Stimulated activated CD4-positive, alpha-beta T cell treated with anti-CD3 and anti-CD28 coated beads, TNF-alpha, amount 100 ng/mL, for 1 hour (primary cell): Measurements from ENCODE around the gene TSACC.
"Not testable (repeated sequence)": the region's sequence is repeated elsewhere in the genome, so short reads cannot be mapped to it uniquely, and the experiment has no call there.

Experiments
- DNase-seq, 3 donors: peaks; one replicate each; pipeline ENCODE4 v3.0.0-alpha.2; 2020; ENCODE audit warnings: low read depth in 3 of 3, low spot score in 1 of 3

The TSACC gene

DNA sequence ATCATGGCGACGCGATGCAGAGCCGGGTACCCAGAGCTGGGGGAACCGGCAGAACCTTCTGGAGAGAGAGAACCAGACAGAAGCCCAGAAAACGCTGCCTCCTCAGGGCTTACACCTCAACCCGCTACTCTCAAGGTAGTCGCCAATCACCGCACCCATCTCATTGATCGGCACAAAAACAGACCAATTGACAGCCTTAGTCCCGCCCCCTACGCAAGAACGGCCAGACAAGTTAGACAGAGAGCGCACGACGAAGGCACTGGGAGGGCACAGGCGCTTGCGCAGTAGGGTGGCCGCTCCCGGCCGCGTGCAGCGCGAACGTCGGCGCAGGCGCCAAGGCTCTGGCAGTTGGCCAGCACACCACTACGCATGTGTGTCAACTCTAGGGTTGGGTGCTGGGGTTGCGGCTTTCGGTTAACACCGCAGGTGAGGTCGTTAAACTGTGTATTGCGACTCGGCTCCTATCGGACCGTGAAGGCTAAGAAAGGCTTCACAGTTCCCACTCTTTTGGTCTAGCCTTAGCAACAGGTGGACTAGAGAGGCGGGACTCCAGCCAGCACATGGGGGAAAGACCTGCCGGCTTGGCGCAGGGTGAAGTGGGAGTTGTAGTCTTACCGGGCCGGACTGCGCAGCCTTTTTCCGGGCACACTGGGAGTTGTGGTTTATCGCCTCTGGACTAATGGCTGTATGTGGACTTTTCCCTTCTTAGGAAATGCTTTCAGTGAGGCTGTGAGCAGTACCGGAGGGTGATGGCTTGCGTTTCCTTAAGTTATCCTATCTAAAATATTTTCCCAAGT is at the start of gene TSACC, which contains the start of gene CCT3:
TSS of gene TSACC (plus strand) at position 347 of the 797 bp plus-strand sequence. CDS start 1,232 bp downstream, outside the sequence.
TSS of gene CCT3 (minus strand) at position 113 of the 797 bp plus-strand sequence. CDS start at position 5, 108 bp downstream.
- peak; percentile 97 to 99 (median 99) for DNase-seq

DNA sequence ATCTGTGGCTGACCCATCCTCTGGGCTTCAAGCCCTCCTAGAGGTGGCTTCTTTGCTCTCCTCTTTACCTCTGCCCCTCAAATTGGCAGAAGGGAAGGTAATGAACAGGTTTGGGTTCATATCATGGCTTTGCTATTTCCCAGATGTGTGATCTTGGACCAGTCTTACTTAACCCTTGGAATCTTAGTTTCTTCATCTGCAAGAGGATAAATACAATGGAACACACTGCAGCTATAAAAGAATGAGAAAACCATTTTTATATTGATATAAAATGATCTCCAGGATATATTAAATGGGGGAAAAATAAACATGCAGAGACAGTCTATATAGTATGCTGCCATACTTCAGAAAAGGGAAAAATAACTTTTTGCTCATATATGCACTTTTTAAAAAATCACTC is 48.5 kb upstream of the TSACC start:
- no peak for DNase-seq

DNA sequence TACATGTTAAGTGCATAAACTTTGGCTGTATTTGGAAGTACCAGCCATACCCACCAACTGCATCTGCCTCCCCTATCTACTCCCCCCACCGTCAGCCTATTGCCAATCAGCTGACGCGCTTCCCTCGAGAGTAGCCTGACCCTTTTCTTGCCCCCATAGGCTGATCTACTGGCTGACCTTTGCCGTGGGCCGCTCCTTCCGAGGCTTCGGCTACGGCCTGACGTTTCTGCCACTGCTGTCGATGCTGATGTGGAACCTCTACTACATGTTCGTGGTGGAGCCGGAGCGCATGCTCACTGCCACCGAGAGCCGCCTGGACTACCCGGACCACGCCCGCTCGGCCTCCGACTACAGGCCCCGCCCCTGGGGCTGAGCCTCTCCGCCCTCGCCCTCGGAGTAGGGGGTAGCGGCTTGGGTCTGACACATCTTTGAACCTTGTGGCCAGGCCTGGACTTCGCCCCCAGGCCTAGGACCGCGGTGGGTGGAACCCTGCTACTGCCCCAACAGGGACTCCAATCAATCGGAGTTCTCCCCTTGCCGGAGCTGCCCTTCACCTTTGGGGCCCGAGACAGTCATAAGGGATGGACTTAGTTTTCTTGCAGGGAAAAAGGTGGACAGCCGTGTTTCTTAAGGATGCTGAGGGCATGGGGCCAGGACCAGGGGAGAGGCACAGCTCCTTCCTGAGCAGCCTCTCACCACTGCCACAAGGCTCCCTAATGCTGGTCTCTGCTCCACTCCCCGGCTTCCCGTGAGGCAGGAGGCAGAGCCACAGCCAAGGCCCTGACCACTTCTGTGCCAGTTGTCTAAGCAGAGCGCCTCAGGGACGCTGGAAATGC is 46.9 kb upstream of the TSACC start:
- DNase-seq: no peak

DNA sequence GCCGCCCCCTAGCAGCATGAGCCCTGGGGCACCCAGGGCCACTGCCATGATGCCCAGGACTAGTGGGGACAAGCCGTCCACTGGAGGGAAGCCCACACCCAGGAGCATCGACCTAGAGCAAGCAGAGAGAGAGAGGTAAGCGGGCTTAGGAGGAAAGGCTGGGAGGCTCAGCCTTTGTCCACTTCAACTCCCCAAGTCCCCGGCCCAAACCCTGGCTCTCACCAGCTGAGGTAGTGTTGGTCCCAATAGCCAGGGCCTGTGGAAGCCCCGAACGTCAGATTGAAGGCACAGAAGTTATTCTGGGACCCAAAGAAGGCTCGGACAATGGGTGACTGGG is 45.3 kb upstream of the TSACC start:
- no peak for DNase-seq

DNA sequence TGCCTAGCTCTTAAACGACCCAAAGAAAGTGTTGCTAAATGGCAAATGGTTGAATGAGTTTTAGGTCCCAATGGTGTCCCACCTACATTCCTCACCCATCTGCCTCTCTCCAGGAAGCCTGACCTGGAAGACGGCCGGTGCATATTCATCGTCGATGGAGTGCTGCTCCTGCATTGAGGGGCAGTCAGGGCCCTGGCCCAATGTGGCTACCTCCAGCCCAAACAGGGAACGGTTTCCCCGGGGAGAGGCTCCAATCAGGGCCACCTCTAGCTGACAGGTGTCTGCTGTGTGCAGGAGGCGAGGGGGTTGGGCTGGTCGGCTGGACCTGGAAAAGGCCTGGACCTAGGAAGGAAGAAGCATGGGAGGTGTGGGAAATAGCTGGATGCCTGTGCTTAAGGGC is 44.4 kb upstream of the TSACC start:
- no peak for DNase-seq

DNA sequence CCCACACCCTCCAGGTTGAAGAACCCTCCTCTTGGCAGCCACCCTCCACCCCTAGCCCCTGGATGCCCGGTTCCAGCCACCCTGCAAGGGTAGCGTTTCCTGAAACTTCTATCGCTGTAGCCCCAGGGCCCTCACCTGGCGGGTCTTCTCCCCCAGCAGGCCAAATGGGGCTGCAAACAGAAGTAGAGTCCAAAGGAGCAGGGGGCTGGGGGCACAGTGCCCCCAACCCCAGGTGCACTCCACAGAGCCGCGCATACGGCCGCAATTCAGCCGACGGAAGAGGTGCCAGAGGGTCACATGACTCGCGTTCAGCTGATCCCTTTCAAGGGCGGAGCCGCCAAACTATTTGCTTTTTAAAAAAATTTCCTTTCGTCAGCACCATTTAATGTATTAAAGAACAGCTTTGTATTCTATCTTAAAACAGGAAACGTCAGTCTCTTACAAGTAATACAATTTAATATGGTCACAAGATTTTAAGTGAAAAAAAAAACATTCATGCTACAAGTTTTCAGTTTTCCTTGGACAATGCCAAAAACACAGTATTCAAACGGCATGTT is 42.9 kb upstream of the TSACC start, which contains the start of gene GLMP:
TSS of gene GLMP (minus strand) at position 289 of the 557 bp plus-strand sequence. CDS start at position 255, 34 bp downstream.
- peak in 1 of 3 donors; percentile 13 for DNase-seq

DNA sequence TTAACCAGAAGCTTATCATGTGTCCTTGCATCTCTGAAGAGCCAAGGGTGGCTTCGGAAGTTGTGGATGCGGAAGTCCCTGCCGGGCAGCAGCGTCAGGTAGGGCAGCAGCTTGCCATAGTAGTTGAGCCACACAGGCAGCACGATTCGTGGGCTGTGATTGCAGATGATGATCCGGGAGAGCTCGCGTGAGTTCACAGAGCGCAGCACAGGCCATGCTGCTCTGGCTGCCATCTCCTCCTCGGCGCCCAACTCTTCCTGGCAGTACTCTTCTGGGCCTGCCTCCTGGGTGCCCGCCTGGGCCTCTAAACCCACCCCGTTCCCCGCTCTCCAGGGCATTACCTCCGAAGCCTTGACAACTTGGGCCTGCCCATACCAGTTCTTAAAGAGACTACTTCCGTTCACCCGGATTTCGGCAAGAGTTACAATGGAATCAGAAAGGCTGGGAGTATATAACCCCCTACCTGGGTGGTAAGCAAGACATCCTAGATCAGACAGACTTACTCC is 39.4 kb upstream of the TSACC start, which contains the start of gene VHLL:
TSS of gene VHLL (minus strand) at position 456 of the 506 bp plus-strand sequence. CDS start at position 338, 118 bp downstream.
- DNase-seq: no peak

DNA sequence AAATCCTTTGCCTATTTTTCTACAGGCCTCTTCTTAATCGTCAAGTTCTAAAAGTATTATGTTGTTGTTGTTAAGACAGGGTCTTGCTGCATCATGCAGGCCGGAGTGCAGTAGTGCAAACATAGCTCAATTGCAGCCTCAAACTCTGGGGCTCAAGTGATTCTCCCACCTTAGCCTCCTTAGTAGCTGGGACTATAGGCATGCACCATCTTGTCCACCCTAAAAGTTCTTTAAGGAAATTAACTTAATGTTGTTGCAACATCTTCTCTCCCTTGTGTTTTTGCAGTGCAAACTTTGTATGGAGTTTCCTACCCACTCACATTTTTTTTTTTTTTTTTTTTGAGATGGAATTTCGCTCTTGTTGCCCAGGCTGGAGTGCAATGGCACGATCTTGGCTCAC is 35.1 kb upstream of the TSACC start:
- no peak for DNase-seq

DNA sequence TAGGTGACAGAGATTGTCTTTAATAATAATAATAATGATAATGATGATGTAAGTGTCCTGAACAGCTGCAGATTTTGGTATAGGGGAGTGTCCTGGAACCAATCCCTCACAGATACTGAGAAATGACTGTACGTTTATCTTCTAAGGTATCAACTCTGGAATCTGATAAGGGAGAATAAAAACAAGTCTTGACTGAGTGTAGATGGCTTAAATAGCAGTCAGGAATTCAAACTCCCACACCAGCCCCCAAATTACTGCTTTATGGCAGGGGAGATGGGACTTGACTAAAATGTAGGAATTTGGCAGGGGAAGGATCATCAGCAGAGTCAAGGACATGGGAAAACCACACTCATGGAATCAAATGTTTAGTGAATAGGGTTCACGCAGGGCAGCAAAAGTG is 33.1 kb upstream of the TSACC start:
- DNase-seq: no peak

DNA sequence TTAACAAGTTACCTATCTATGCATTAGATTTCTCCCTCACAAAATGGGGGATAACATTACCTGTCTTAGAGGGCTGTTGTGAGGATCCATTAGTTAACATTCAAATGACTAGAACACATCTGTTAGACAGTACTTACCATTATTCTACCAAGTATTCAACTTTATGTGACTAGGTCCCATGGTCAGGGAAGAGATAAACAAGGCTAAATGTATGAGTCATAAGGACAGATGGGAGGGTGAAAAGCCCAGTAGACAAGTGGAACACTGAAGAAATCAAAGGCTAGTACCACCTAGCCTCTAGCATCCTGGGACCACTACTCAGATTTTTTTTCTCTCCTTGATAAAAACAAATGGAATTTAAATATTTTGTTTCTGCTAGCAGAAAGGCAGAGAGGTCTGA is 30.2 kb upstream of the TSACC start:
- no peak for DNase-seq

DNA sequence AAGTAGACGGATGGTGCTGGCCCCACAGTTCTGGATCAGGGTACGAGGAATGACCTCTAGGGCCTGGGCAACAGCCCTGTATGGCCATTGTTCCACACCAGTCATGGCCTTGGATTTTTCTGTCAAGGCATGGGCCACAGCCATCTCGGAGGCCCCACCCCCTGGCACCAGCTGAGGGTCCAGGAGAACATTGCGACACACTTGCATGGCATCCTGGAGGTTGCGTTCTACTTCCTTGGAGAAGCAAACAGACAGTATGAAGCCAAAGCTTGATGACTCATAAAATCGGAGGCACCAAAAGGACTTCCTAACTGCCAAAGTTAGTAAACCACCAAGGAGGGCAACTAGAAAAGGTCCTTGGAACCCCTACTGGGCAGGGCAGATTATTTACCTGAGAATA is 27.4 kb upstream of the TSACC start:
- DNase-seq: no peak

DNA sequence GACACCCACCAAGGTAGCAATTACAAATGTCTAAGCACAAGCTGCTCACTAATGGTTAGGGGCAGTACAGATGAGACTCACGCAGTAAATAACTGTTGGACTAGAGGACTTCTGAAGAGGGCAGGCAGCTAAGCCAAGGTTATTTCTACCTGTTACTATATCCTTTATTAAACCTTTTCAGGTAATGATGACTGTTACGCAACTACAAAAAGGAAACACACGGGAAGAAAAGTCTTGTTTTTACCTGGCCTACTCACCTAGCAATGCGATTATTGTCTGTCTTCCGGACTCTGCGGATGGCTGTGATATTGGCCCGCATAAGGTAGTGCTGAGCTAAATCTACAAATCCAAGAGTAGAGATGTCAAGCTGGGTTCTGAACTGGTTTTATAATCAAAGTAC is 21.4 kb upstream of the TSACC start:
- DNase-seq: no peak

DNA sequence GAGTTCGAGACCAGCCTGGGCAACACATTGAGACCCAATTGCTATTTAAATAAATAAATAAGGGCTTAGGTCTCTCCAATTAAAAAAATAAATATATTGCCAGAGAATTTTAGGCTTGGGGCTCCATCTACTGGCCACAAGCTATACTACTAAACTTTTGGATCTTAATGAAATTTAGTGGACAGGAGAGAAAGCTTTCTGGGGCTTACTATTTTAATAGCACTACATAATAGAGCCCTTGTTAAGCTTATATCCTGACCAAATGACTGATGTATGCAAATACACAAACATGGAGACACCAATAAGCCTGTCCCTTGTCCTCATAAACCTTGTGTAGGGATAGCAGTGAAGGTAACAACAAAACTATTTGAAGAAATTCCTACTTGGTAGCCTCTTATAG is 18.7 kb upstream of the TSACC start:
- no peak for DNase-seq

DNA sequence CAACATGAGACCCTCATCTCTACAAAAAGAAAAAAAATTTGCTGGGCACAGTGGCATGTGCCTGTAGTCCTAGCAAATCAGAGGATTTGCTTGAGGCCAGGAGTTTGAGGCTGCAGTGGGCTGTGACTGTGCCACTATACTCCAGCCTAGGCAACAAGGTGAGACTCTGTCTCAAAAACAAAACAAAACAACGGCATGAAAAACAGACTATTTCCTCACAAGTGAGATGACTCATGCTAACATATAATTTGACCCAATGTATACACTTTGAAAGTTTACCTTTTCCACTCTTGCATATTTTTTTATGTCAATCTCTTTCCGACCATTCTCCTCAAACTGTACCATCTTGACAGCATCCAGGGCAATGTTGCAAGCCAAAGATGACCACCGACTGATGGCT is 17.8 kb upstream of the TSACC start:
- DNase-seq: no peak

DNA sequence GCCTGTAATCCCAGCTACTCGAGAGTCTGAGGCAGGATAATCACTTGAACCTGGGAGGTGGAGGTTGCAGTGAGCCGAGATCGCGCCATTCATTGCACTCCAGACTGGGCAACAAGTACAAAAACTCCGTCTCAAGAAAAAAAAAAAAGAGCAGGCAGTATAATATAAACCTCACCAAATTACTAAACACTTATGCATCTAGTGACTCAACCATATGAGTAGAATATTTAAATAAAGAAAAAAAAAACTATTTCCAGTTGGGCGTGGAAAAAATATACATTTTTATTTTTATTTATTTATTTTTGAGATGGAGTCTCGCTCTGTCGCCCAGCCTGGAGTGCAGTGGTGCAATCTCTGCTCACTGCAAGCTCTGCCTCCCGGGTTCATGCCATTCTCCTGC is 15.1 kb upstream of the TSACC start:
- DNase-seq: not testable (repeated sequence)

DNA sequence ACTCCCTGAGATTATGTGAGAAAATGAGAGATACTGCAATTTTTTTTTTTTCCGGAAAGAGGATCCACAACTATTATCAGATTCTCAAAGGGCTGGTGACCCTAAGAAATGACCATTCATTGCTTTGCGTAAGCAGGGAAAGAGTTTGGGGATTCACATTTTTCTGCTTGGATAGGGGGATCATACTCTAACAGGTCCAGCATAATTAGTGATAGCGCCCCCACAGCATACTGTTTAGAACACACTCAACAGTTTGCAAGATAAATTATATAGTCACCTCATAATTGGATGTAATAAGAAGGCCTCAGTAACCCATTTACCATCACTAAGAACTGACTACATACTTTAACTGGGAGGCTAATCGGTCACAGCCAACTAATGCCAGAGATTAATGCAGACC is 2.1 kb upstream of the TSACC start:
- DNase-seq: no peak

DNA sequence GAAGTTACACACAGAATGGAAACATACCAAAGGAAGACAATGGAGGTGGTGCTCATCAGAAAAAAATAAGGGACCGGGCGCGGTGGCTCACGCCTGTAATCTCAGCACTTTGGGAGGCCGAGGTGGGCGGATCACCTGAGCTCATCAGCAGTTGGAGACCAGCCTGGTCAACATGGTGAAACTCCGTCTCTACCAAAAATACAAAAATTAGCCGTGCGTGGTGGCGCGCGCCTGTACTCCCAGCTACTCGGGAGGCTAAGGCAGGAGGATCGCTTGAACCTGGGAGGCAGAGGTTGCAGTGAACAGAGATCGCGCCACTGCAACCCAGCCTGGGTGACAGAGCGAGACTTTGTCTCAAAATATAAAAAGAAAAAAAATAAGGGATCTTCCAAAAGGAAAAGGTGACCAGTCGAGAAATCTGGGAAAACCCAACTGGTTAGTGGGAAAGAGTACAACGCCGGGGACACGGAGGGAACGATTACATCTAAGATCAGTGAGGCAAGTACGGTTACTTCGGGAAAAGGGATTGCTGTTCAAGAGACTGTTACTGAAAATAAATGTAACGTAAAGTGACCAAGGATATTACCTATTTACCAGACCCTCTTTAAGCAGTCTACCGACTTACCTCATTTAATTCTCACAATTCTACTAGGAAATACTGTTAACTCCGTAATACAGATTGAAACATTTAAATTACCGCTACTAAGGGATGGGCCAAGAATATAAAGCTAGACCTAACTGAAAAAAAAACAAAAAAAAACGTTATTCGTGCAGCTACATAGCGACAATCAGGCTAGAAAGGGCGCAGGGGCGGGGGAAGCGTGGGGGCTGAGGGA is 1.1 kb upstream of the TSACC start:
- no peak for DNase-seq

DNA sequence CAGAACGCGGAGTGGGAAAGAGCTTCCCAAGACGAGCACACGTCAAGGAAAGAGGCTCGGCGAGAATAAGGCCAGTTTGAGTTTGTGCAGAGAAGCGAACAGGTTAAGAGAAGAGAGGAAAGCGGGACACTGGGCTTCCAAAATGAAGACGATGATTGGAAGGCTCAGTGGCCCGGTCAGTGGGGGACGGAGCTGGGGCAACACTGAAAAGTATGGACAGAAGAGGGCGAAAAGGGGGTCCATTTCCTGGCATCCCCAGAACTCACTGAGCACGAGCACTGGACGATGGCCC is 492 bp upstream of the TSACC start:
- no peak for DNase-seq

DNA sequence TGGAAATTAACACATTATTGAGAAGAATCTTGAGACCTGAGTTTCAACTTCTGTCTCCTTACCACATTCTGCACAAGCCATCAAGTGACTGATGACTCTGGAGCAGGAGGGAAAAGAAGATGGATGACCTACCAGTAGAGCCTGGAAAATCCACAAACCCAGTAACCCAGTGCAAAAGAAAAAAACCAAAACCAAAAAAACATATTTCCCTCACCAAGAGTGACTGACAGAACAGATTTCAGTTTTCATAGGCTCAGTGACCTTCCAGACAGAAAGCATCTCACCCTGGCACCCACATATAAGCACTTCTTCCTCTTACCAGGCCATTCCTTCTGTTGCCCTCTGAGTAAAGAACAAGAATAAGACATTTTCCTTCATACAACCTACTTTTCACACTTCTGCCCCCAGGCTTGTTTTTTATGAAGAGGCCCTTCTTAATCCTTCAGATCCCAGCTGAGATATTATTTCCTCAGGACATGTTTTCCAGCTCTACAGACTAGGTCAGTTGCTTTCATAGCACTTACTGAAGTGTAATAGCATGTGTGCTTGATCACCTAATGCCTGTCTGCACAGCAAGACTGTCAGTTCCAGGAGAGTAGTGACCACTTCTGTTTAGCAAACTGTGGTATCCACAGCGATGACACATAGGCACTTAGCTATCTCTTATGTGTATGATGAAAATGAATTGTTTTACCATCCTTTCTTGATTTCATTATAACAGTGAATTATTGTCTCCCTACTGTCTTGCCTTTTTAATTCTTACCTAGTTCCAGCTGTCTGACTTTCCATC is 4.0 kb downstream of the TSACC start:
- no peak for DNase-seq

DNA sequence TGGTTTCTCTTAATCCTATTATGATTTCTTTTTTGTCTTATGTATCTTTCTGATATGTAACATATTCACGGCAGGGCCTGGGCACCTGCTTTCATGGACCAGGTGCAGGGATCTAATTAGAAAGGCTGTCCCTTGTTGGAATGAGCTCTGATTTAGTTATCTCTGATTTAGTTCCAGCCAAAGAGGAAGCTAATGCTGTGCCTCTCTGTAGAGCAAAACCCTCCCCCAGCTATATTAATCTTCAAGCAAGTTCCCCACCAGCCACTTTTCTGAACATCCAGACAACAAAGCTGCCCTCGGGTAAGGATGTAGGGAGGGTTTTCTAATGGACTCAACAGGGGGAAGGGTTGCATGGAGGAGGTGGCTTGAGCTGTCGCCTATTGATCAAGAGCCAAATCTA is 6.1 kb downstream of the TSACC start:
- DNase-seq: no peak
